H1 (cell line): ENCODE results near the gene TMEM134. TPM values are rescaled to one million over a fixed set of nuclear protein-coding genes. Genes with fewer than 3 reads are reported as not detected.

Source experiments
- CTCF ChIA-PET: fragments of 300-600 bp; sonication (Branson Sonifier 250); formaldehyde crosslinking; loops from one replicate; lab custom pipeline; 2021; ENCODE audit not compliant: partially characterized antibody; lab: Charles Lee
- POLR2A ChIA-PET: fragments of 300-600 bp; sonication (Branson Sonifier 250); formaldehyde crosslinking; loops from one replicate; lab custom pipeline; 2021; ENCODE audit warnings: inconsistent platforms; ENCODE audit not compliant: partially characterized antibody; lab: Charles Lee
- DNase-seq, 2 experiments: peaks; one replicate each; pipeline versions ENCODE4 v3.0.0 to v3.0.0-alpha.2; 2010 to 2022; ENCODE audit warnings: low spot score in 2 of 2, low read depth in 1 of 2, mixed read lengths in 1 of 2
- FAIRE-seq: peaks from 2 replicates; lab custom pipeline; 2011; peaks lifted over from hg19 to GRCh38; lab: Jason Lieb, UNC
- H2AFZ ChIP-seq: 2 replicates; pipeline ENCODE4 v1.8.1; 2012; ENCODE audit warnings: low read length, inconsistent platforms
- H2AK5ac ChIP-seq: 2 replicates; pipeline ENCODE4 v1.6.1; 2013; ENCODE audit warnings: low read depth, low read length
- H2BK120ac ChIP-seq: replicated peaks from 2 replicates; pipeline ENCODE3; 2013; ENCODE audit warnings: low read depth, low read length, inconsistent platforms
- H2BK12ac ChIP-seq: 2 replicates; pipeline ENCODE4 v1.6.1; 2013; ENCODE audit warnings: low read depth, low read length
- H2BK15ac ChIP-seq: 2 replicates; pipeline ENCODE4 v1.6.1; 2013; ENCODE audit warnings: low read length
- H2BK20ac ChIP-seq: 2 replicates; pipeline ENCODE4 v1.6.1; 2013; ENCODE audit warnings: low read length
- H2BK5ac ChIP-seq: 2 replicates; pipeline ENCODE4 v1.6.1; 2013; ENCODE audit warnings: low read depth, low read length
- H3K14ac ChIP-seq: 2 replicates; pipeline ENCODE4 v1.6.1; 2013; ENCODE audit warnings: inconsistent platforms; ENCODE audit not compliant: insufficient read length
- H3K18ac ChIP-seq: 2 replicates; pipeline ENCODE4 v1.6.1; 2013; ENCODE audit warnings: low read length; ENCODE audit errors: extremely low read depth
- H3K23ac ChIP-seq: 2 replicates; pipeline ENCODE4 v1.6.1; 2013; ENCODE audit warnings: inconsistent platforms; ENCODE audit not compliant: insufficient read length
- H3K23me2 ChIP-seq: 2 replicates; pipeline ENCODE4 v1.6.1; 2013; ENCODE audit warnings: low read depth, low read length
- H3K27ac ChIP-seq: 2 replicates; pipeline ENCODE4 v1.6.1; 2011; ENCODE audit warnings: low read depth, low read length, inconsistent platforms
- H3K27me3 ChIP-seq, 4 experiments: replicated peaks in 1 of 4; 1 replicate in 1 of 4; 2 replicates in 3 of 4; pipeline versions ENCODE4 v1.6.1 to v1.8.1; 2011 to 2013; ENCODE audit warnings: low read length in 3 of 4, mild to moderate bottlenecking in 3 of 4, inconsistent platforms in 2 of 4, mixed read lengths in 2 of 4, moderate library complexity in 1 of 4; ENCODE audit not compliant: control insufficient read depth in 3 of 4, insufficient read depth in 3 of 4; ENCODE audit errors: extremely low read depth in 1 of 4
- H3K36me3 ChIP-seq, 4 experiments: 2 replicates each; pipeline versions ENCODE4 v1.6.1 to v1.8.1; 2011 to 2013; ENCODE audit warnings: mild to moderate bottlenecking in 4 of 4, low read length in 3 of 4, moderate library complexity in 2 of 4, control low read depth in 1 of 4, inconsistent platforms in 1 of 4; ENCODE audit not compliant: insufficient read depth in 4 of 4, control insufficient read depth in 2 of 4
- H3K4ac ChIP-seq: replicated peaks from 2 replicates; pipeline ENCODE3; 2013; ENCODE audit warnings: low read length, low read depth, mixed read lengths, inconsistent platforms; ENCODE audit not compliant: insufficient read length
- H3K4me1 ChIP-seq, 4 experiments: replicated peaks in 1 of 4; 1 replicate in 1 of 4; 2 replicates in 3 of 4; pipeline versions ENCODE4 v1.6.1 to v1.8.1; 2011 to 2013; ENCODE audit warnings: low read length in 3 of 4, inconsistent platforms in 2 of 4, mixed read lengths in 1 of 4; ENCODE audit not compliant: insufficient read depth in 4 of 4, control insufficient read depth in 3 of 4
- H3K4me2 ChIP-seq, 2 experiments: 2 replicates each; pipeline versions ENCODE4 v1.6.1 to v1.8.1; 2011 to 2013; ENCODE audit warnings: low read depth in 2 of 2, low read length in 2 of 2, control low read depth in 1 of 2, inconsistent platforms in 1 of 2, mild to moderate bottlenecking in 1 of 2; ENCODE audit not compliant: insufficient read depth in 1 of 2
- H3K4me3 ChIP-seq, 4 experiments: fragments of 200-600, 300-600 bp in 1 of 4; sonication (generic), shearing (Covaris generic), sonication (Bioruptor Twin) in 1 of 4; 2 replicates each; pipeline versions ENCODE4 v1.5.1 to v1.8.1; 2011 to 2016; ENCODE audit warnings: low read length in 4 of 4, low read depth in 3 of 4, control low read depth in 2 of 4, inconsistent platforms in 2 of 4, mild to moderate bottlenecking in 2 of 4, mixed read lengths in 1 of 4, moderate library complexity in 1 of 4; ENCODE audit not compliant: insufficient read depth in 2 of 4; ENCODE audit errors: extremely low read depth in 1 of 4
- H3K56ac ChIP-seq: replicated peaks from 2 replicates; pipeline ENCODE3; 2013; ENCODE audit warnings: low read depth, mild to moderate bottlenecking, mixed read lengths, low read length, inconsistent platforms; ENCODE audit not compliant: insufficient read length
- H3K79me1 ChIP-seq: 2 replicates; pipeline ENCODE4 v1.6.1; 2013; ENCODE audit warnings: low read depth, low read length, control low read depth
- H3K79me2 ChIP-seq, 2 experiments: 2 replicates each; pipeline versions ENCODE4 v1.6.1 to v1.8.1; 2012 to 2013; ENCODE audit warnings: low read length in 2 of 2, mild to moderate bottlenecking in 2 of 2, inconsistent platforms in 1 of 2; ENCODE audit not compliant: insufficient read depth in 2 of 2, control insufficient read depth in 1 of 2
- H3K9ac ChIP-seq, 4 experiments: replicated peaks in 1 of 4; 1 replicate in 1 of 4; 2 replicates in 3 of 4; pipeline versions ENCODE4 v1.6.1 to v1.8.1; 2011 to 2013; ENCODE audit warnings: low read depth in 3 of 4, low read length in 3 of 4, control low read depth in 2 of 4, mild to moderate bottlenecking in 2 of 4, moderate library complexity in 2 of 4, inconsistent platforms in 1 of 4; ENCODE audit errors: extremely low read depth in 1 of 4
- H3K9me3 ChIP-seq, 2 experiments: 2 replicates each; pipeline versions ENCODE4 v1.6.1 to v1.8.1; 2012 to 2013; ENCODE audit warnings: mild to moderate bottlenecking in 2 of 2, moderate library complexity in 2 of 2, control low read depth in 1 of 2, inconsistent platforms in 1 of 2, low read depth in 1 of 2, low read length in 1 of 2, mixed read lengths in 1 of 2; ENCODE audit not compliant: insufficient read depth in 2 of 2
- H4K20me1 ChIP-seq, 2 experiments: replicated peaks in 1 of 2; 2 replicates each; pipeline versions ENCODE3 to v1.8.1; 2011 to 2013; ENCODE audit warnings: inconsistent platforms in 2 of 2, low read length in 2 of 2, mild to moderate bottlenecking in 1 of 2; ENCODE audit not compliant: insufficient read depth in 2 of 2, control insufficient read depth in 1 of 2
- H4K5ac ChIP-seq: 2 replicates; pipeline ENCODE4 v1.6.1; 2013; ENCODE audit warnings: low read length, low read depth, mixed read lengths, inconsistent platforms; ENCODE audit not compliant: insufficient read length
- H4K8ac ChIP-seq: 2 replicates; pipeline ENCODE4 v1.8.0; 2013; ENCODE audit warnings: mild to moderate bottlenecking, moderate library complexity, low read length, inconsistent platforms; ENCODE audit not compliant: insufficient read depth; ENCODE audit errors: extremely low read depth
- H4K91ac ChIP-seq: replicated peaks from 2 replicates; pipeline ENCODE3; 2013; ENCODE audit warnings: low read length, mixed read lengths, inconsistent platforms; ENCODE audit not compliant: insufficient read length
- CTCF ChIP-seq, 3 experiments: IDR thresholded peaks; 1 replicate in 2 of 3; 2 replicates in 1 of 3; pipeline versions ENCODE4 v1.5.1 to v1.6.1; 2011; ENCODE audit warnings: low read length in 3 of 3, mild to moderate bottlenecking in 3 of 3, inconsistent platforms in 2 of 3, low read depth in 1 of 3, moderate library complexity in 1 of 3; ENCODE audit not compliant: insufficient read depth in 1 of 3; ENCODE audit errors: control extremely low read depth in 1 of 3
- E2F6 ChIP-seq: IDR thresholded peaks from 2 replicates; pipeline ENCODE4 v1.6.1; 2012; ENCODE audit warnings: inconsistent platforms
- KDM1A ChIP-seq: fragments of 200-600, 300-600 bp; sonication (generic); IDR thresholded peaks from 2 replicates; pipeline ENCODE4 v1.7.1; 2016; ENCODE audit warnings: mild to moderate bottlenecking, low read length, borderline replicate concordance
- POLR2AphosphoS5 ChIP-seq: IDR thresholded peaks from 2 replicates; pipeline ENCODE4 v1.6.1; 2011; ENCODE audit warnings: low read depth, low read length
- WGBS, 2 experiments: shearing (Covaris generic) in 1 of 2; methylation state at CpG; one replicate each; pipeline versions ENCODE4 v1.1.6 to v1.1.7; 2013 to 2015; ENCODE audit warnings: low lambda C conversion rate in 2 of 2, mixed read lengths in 2 of 2, inconsistent platforms in 1 of 2, low coverage in 1 of 2, missing lambda C conversion rate in 1 of 2; ENCODE audit not compliant: insufficient replicate concordance in 2 of 2, insufficient coverage in 1 of 2, insufficient read length in 1 of 2; ENCODE audit errors: extremely low coverage in 1 of 2, missing lambda C conversion rate in 1 of 2; 5-methylcytosine and 5-hydroxymethylcytosine counted together
- polyA plus RNA-seq, 7 experiments: library from polyadenylated mRNA; depleted of rRNA in 3 of 7; stranded (reverse) in 5 of 7; unstranded in 2 of 7; fragments of >200 nt in 5 of 7; fragments of 200-250 nt in 2 of 7; gene quantifications; 1 replicate in 5 of 7; 2 replicates in 1 of 7; 4 replicates in 1 of 7; pipeline versions ENCODE4 v1.2.1 to v1.2.3, GENCODE V29; 2011 to 2013; ENCODE audit warnings: missing spikeins in 2 of 7, mixed read lengths in 2 of 7
- total RNA-seq: library from RNA; stranded (reverse); fragmentation: NEBNext Ultra II Directional; extraction: Animal tissue kit (Norgen Biotek cat#: 25700); gene quantifications from 2 replicates; pipeline ENCODE4 v1.2.1, GENCODE V29; 2021

The TMEM134 gene
- total and polyA plus RNA-seq, 2 of the 8 experiments (the other 6 are each of a cell fraction or from before 2014, with no cell fraction given): 32.4 to 229 TPM

GRCh38 chr11:67492069-67492727, 23.1 kb upstream of the TMEM134 start:
- Histone ChIP-seq H3K9me3 (no peaks in the 10 kb centered on the region), H2BK120ac (no peak overlapping the region), H3K27ac (no peak overlapping the region), H2BK20ac (no peak overlapping the region), H2AK5ac (no peak overlapping the region), H2AFZ (no peak overlapping the region), H4K91ac (no peak overlapping the region), H3K9ac (no peak overlapping the region), H3K79me2 (no peaks in the 10 kb centered on the region), H3K79me1 (no peaks in the 10 kb centered on the region), H4K20me1 (peaks cover 0 to 14% of the 10 kb centered on the region in 2 experiments), H2BK5ac (no peak overlapping the region), H3K18ac (no peak overlapping the region), H3K23ac (no peak overlapping the region), H3K4me2 (no peak overlapping the region), H2BK12ac (no peak overlapping the region), H3K27me3 (no peaks in the 10 kb centered on the region), H3K4me3 (no peak overlapping the region), H3K23me2 (no peaks in the 10 kb centered on the region), H3K4ac (no peak overlapping the region), H4K5ac (no peak overlapping the region), H3K14ac (no peak overlapping the region), H4K8ac (no peak overlapping the region; the same call in 1 of the 2 replicates), H2BK15ac (no peak overlapping the region), H3K56ac (no peak overlapping the region), H3K36me3 (peaks cover 2 to 22% (median 14%) of the 10 kb centered on the region in 4 experiments; a peak in 6 of 8 replicates), H3K4me1 (peaks cover 0 to 10% (median 0%) of the 10 kb centered on the region in 4 experiments; a peak in 2 of 7 replicates)
- TF ChIP-seq E2F6: no peak
- no peak for TF ChIP-seq CTCF (IDR thresholded peaks at IDR 0.05; ENCODE audit: control extremely low read depth in 1 of 3, insufficient read depth in 1 of 3, low read depth in 1 of 3, low read length in 3 of 3)
- peak; percentile 38; the same call in 1 of the 2 replicates for TF ChIP-seq KDM1A
- no peak for TF ChIP-seq POLR2AphosphoS5
- FAIRE-seq (no peak), DNase-seq (no peak)
- 95% methylated on average over 19 of the region's 19 CpGs; no CpG with 5 or more reads in 1 of the 2 experiments for WGBS, 2 experiments
- CTCF ChIA-PET: interaction anchor here (0.8 to 1.6 kb wide), 8 partner anchors 10 to 123 kb away, joined by 3 to 4 read pairs (median 3); partner anchors contain the start of gene PITPNM1
- POLR2A ChIA-PET: interaction anchor here (1.0 to 1.8 kb wide), 8 partner anchors 21 to 91 kb away, joined by 3 to 5 read pairs (median 3); partner anchors contain the start of gene TBC1D10C
